BJ (cell line): Measurements from ENCODE around the gene FAN1. TPM values are rescaled to one million over a fixed set of nuclear protein-coding genes. Genes with fewer than 3 reads are reported as not detected.

Experiments used
- CTCF ChIA-PET: fragments of 350-600 bp; formaldehyde crosslinking; extraction: SDS; loops from one replicate; lab custom pipeline; 2021; ENCODE audit warnings: antibody characterized with exemption, inconsistent platforms; lab: Yijun Ruan, JAX
- POLR2A ChIA-PET: fragments of 300-600 bp; sonication (Branson Sonifier 250); formaldehyde crosslinking; extraction: SDS; loops from one replicate; lab custom pipeline; 2021; ENCODE audit warnings: antibody characterized with exemption; lab: Charles Lee
- DNase-seq: peaks from one replicate; pipeline ENCODE4 v3.0.0-alpha.2; 2011; ENCODE audit warnings: low read depth
- H3K27me3 ChIP-seq: 2 replicates; pipeline ENCODE4 v1.6.0; 2011; ENCODE audit warnings: low read length; ENCODE audit not compliant: control insufficient read depth, insufficient read depth
- H3K36me3 ChIP-seq: 2 replicates; pipeline ENCODE4 v1.5.1; 2011; ENCODE audit warnings: low read length; ENCODE audit not compliant: control insufficient read depth, insufficient read depth
- H3K4me3 ChIP-seq: 2 replicates; pipeline ENCODE4 v1.5.1; 2011; ENCODE audit warnings: low read depth, mild to moderate bottlenecking, control low read depth, low read length
- polyA minus RNA-seq: library from RNA; depleted of rRNA, polyadenylated mRNA; stranded (reverse); fragments of >200 nt; gene quantifications from 2 replicates; pipeline ENCODE4 v1.2.3, GENCODE V29; 2011; rRNA and poly(A)+ RNA removed
- polyA plus RNA-seq: library from polyadenylated mRNA; depleted of rRNA; stranded (reverse); fragments of >200 nt; gene quantifications from 2 replicates; pipeline ENCODE4 v1.2.3, GENCODE V29; 2011; rRNA removed
- TF ChIP-seq, protein P1 (sequence below): IDR thresholded peaks from 2 replicates; pipeline ENCODE4 v1.5.1; 2011; ENCODE audit warnings: low read depth, mild to moderate bottlenecking, control low read depth, inconsistent platforms, low read length, moderate library complexity; ENCODE audit not compliant: insufficient read depth

Gene FAN1
- polyA plus RNA-seq: 5.8 and 6.8 TPM in 2 replicates
- 4.4 and 8.2 TPM in 2 replicates for polyA minus RNA-seq

GRCh38 chr15:30903497-30904187 lies at the start of gene FAN1:
TSS of gene FAN1 (plus strand) at chr15:30903915. CDS start at chr15:30904664, 749 bp downstream.
- Histone ChIP-seq H3K27me3 (no peaks in the 10 kb centered on the region), H3K4me3 (peak within 1 kb of the TSS; percentile 89), H3K36me3 (no peaks in the 10 kb centered on the region)
- POLR2A ChIA-PET: no interaction called here
- CTCF ChIA-PET: interaction anchor here (1.3 to 6.8 kb wide), 6 partner anchors 14 to 585 kb away, joined by 3 to 40 read pairs (median 6); no protein-coding TSS in a partner anchor
- DNase-seq: peak; percentile 19
- TF ChIP-seq, protein P1, sequence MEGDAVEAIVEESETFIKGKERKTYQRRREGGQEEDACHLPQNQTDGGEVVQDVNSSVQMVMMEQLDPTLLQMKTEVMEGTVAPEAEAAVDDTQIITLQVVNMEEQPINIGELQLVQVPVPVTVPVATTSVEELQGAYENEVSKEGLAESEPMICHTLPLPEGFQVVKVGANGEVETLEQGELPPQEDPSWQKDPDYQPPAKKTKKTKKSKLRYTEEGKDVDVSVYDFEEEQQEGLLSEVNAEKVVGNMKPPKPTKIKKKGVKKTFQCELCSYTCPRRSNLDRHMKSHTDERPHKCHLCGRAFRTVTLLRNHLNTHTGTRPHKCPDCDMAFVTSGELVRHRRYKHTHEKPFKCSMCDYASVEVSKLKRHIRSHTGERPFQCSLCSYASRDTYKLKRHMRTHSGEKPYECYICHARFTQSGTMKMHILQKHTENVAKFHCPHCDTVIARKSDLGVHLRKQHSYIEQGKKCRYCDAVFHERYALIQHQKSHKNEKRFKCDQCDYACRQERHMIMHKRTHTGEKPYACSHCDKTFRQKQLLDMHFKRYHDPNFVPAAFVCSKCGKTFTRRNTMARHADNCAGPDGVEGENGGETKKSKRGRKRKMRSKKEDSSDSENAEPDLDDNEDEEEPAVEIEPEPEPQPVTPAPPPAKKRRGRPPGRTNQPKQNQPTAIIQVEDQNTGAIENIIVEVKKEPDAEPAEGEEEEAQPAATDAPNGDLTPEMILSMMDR: no peak

DNA sequence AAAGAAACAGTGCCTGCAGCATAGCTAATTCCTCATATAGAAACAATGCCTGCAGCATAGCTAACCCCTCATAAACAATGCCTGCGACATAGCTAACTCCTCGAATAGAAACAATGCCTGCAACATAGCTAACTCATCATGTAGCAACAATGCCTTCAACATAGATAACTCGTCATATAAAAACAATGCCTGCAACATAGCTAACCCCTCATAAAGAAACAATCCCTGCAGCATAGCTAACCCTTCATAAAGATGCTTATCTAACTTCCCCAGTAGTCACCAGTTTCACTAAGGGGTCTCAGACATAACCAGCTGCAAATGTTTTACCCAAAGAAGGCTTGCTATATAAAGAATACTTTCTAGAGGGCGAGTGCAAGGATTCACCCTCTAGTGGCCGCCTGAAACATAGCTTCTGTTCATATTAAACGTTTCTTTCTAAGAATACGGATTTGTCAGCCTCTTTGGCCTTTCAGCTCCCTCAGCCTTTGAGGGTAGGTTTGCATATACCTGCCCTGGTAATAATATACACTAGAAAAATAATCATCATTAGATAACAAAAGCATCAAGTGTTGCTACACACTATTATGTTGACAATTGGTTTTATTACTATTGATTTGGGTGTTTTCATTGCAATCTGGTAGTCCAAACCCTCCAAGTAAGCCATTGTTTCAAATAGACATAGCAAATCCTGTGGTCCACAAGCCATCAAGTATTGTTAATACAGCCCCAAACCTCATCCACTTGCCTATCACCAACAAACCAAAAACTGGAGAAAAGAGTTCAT lies 44.4 kb upstream of the FAN1 start:
- no peak overlapping the region for H3K4me3 ChIP-seq
- TF ChIP-seq, protein P1: peak; percentile 80
- peak; percentile 9 for DNase-seq
- ChIA-PET CTCF (interaction anchor here (0.6 to 2.2 kb wide), 17 partner anchors 8 to 294 kb away, joined by 3 to 18 read pairs (median 4); partner anchors contain the start of gene FAN1), POLR2A (no interaction called here)
- no peaks in the 10 kb centered on the region for H3K27me3 ChIP-seq
- no peaks in the 10 kb centered on the region for H3K36me3 ChIP-seq

DNA sequence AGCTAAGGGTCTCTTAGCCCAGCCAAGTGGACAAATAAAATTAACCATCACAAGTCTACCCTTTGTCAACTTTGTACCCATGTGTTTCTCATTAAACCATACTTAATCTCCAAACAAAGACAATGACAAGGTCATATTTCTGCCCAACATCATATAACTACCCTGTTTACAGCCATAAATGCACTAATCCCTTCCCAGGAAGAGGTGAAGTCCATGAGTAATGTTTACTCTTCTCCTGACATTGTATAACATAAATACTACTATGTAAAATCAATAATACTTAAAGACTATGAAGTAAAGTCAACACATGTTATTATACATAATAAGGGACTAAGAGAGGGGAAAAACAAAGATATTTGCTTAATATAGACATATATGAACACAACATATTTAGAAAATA lies 38.5 kb upstream of the FAN1 start:
- POLR2A ChIA-PET: no interaction called here
- DNase-seq: no peak
- Histone ChIP-seq H3K4me3 (no peak overlapping the region), H3K36me3 (no peaks in the 10 kb centered on the region), H3K27me3 (no peaks in the 10 kb centered on the region)
- CTCF ChIA-PET: interaction anchor here (0.7 kb wide), 1 partner anchor 67 kb away, joined by 3 read pairs; no protein-coding TSS in a partner anchor
- TF ChIP-seq, protein P1: no peak

DNA sequence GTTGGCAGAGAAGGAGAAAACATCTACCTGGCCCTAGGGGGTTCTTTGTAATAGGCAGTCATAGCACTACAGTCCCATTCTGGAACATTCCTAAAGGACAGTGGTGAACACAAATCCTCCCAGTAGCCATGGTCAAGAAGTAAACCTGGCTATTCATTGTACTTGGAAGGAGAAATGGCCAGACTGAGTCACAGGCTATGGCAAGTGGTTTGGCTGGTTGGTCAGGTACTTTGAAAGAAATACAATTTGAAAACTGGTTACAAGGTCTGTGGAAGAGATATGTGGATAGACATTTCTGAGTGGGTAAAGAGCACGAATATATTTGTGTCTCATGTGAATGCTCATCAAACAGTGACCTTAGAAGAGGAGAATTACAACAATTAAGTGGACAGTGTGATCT lies 33.0 kb upstream of the FAN1 start:
- no peaks in the 10 kb centered on the region for H3K36me3 ChIP-seq
- TF ChIP-seq, protein P1: no peak
- H3K27me3 ChIP-seq: no peaks in the 10 kb centered on the region
- H3K4me3 ChIP-seq: no peak overlapping the region
- ChIA-PET POLR2A (no interaction called here), CTCF (no interaction called here)
- DNase-seq: no peak

GRCh38 chr15:30872341-30872748 lies 31.4 kb upstream of the FAN1 start:
- DNase-seq: no peak
- Histone ChIP-seq H3K27me3 (no peaks in the 10 kb centered on the region), H3K4me3 (no peak overlapping the region), H3K36me3 (no peaks in the 10 kb centered on the region)
- TF ChIP-seq, protein P1: no peak
- ChIA-PET POLR2A (no interaction called here), CTCF (interaction anchor here (1.7 kb wide), 1 partner anchor 14 kb away, joined by 12 read pairs; no protein-coding TSS in a partner anchor)
